ENCODE data around the gene IARS1.

GRCh38 chr9:92293075-92293354 is 482 bp downstream of the IARS1 start:
- TF ChIP-seq CTCF (IDR thresholded peaks at IDR 0.05) (no peak), EP300 (IDR thresholded peaks at IDR 0.05; ENCODE audit: low read depth) (no peak), POLR2AphosphoS5 (IDR thresholded peaks at IDR 0.05) (no peak), POLR2A (IDR thresholded peaks at IDR 0.05) (no peak)
